Activated CD4-positive, alpha-beta T cell treated with anti-CD3 and anti-CD28 coated beads, Interleukin-10, Interleukin-2, amounts not matched to agents 100 ng/mL and 50 ng/mL, durations not matched to agents 16 hours and 8 hours (primary cell): ENCODE results near the gene RFK.
A peak's percentile ranks its signal among the peaks of the same experiment; 100 is the strongest.

Experiments used
- DNase-seq: peaks from one replicate; pipeline ENCODE4 v3.0.0-alpha.2; 2020

The RFK gene

GRCh38 chr9:76405868-76406267 is 11.6 kb upstream of the RFK start:
- no peak for DNase-seq

DNA sequence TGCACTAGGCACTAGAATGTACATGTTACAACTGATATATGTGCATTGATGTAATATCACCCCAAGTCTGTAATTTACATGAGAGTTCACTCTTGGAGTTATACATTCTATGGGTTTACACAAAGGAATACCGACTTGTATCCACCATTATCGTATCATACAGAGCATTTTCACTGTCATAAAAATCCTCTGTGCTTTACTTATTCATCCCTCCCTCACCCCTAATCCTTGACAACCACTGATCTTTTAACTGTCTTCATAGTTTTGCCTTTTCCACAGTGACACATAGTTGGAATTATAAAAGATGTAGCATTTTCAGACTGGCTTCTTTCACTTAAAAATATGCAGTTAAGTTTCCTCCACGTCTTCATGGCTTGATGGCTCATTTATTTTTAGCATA is 11.1 kb upstream of the RFK start:
- DNase-seq: no peak

GRCh38 chr9:76404401-76404800 is 10.2 kb upstream of the RFK start:
- no peak for DNase-seq

DNA sequence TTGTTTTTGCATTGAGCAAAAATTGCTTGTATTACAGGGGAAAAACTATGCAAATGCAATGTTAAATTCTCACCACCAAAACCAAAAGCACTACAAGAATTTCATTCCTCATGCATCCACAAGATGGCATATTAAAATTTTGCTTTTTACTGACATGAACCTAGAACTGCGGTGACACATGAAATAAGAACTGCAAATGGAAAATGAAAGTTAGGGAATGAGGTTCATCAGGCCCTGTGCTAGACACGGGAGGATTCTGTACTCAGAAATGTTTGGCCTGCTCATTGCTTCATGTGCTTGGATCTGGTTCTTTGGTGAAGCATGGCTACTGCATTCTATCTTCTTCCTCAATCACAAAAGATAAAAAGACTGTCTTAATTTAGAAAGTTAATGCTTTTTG is 9.1 kb upstream of the RFK start:
- peak; percentile 77 for DNase-seq

DNA sequence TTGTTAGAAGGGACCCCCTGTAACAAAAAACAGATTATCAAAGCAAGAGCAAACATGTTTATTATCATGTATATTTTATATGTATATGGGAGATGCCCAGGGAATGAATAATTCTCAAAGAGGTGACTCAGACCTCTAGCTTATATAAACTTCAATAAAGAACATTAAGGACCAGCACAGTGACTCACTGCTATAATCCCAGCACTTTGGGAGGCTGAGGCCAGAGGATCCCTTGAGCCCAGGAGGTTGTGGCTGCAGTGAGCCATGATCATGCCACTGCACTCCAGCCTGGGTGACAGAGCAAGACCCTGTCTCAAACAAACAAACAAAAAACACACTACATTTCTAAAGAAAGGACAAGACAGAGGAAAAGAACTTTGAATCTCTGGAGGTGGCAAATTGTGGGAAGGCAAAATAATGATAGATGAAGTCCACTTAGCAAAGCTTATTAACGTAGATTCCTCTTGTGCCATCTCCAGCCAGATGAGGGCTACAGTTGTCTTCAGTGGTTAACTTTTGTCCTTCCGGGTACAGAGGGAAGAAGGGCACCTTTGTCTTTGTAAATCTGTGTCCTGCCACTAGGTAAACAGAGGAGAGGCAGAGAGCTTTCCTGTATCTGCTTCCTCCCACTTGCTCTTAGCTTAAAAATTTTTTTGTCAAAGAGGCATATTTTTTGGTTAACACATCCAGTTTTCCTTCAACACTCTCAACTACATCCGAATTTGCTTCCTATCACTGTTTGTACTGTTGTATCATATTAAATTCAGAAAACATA is 7.5 kb upstream of the RFK start:
- DNase-seq: no peak

GRCh38 chr9:76401176-76401575 is 7.0 kb upstream of the RFK start:
- DNase-seq: no peak

- no peak for DNase-seq
Observed at GRCh38 chr9:76400534-76401096, 6.4 kb upstream of the RFK start.

- no peak for DNase-seq
Observed at GRCh38 chr9:76399856-76400255, 5.6 kb upstream of the RFK start.

GRCh38 chr9:76396597-76396996 is 2.4 kb upstream of the RFK start:
- no peak for DNase-seq

DNA sequence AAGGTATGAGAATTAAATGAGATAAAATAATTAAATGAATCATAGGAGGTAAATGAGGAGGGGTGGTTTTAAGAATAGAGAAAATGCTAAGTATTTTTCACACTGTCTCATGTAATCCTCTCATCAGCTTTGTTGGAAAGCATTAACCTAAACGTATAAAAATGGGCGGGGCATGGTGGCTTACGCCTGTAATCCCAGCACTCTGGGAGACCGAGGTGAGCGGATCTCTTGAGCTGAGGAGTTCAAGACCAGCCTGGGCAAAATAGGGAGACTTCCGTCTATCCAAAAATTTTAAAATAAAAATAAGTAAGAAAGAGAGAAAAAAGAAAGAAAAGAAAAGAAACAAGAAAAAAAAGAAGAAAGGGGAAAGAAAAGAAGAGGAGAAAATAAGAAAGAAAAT is 1.9 kb upstream of the RFK start:
- DNase-seq: no peak

DNA sequence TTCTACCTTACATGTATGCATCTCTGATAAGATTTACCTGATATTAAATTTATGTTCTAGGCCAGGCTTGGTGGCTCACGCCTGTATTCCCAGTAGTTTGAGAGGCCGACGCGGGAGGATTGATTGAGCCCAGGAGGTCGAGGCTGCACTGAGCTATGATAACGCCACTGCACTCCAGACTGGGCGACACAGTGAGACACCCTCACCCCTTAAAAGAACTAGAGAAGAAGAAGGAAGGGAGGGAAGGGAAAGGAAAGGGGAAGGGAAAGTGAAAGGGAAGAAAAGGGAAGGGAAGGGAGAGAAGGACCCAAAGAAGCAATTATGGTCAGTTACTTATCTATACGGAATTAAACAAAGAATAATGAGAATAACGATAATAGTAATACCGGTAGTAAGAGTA is 1.2 kb upstream of the RFK start:
- no peak for DNase-seq

GRCh38 chr9:76394960-76395252 is 680 bp upstream of the RFK start:
- peak; percentile 64 for DNase-seq

GRCh38 chr9:76390656-76391055 is 3.6 kb downstream of the RFK start:
- no peak for DNase-seq

DNA sequence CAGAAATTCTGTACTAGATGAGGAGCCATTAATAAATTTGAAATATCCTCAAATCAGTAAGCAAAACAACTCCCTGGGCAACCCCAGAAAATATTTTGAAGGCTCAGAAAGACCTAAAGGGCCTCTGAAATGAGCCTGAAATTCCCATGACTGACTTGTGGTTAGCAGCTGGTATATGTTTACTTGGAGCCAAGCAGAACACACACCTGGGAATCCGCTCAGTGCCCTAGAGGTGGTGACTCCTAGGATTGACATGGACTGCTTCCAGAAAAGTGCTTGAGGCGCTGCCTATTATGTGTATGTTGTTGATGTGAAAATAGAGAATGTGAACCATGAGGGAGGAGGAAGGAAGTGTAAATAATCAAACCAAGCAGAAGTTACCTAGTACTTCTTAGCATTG is 14.7 kb downstream of the RFK start:
- DNase-seq: no peak

GRCh38 chr9:76378367-76379073 is 15.7 kb downstream of the RFK start:
- DNase-seq: no peak

DNA sequence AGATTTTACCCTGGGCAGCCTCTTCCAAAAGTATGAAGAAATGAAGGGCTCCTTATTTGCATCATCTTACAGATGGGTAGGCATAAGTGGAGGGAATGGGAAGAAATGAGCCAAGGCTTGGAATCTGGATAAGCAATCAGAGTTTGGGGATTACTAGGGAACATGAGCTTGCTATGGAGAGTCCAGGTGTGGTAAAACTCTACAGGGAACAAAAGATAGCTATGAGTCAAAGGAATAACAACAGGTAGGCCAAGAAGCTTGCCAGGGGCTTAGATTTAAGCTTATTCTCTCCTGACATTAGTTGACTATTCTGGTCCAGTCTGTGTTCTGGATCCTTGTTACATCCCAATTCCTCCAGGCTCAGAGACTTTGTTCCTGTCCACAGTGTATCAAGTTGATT is 16.4 kb downstream of the RFK start:
- DNase-seq: no peak

GRCh38 chr9:76374783-76375559 is 19.3 kb downstream of the RFK start:
- DNase-seq: no peak

GRCh38 chr9:76373784-76374474 is 20.3 kb downstream of the RFK start:
- DNase-seq: no peak

GRCh38 chr9:76373173-76373783 is 20.9 kb downstream of the RFK start:
- DNase-seq: no peak

- DNase-seq: no peak
Observed at GRCh38 chr9:76372336-76372735, 21.9 kb downstream of the RFK start.

- DNase-seq: no peak
Observed at GRCh38 chr9:76371901-76372300, 22.3 kb downstream of the RFK start.

DNA sequence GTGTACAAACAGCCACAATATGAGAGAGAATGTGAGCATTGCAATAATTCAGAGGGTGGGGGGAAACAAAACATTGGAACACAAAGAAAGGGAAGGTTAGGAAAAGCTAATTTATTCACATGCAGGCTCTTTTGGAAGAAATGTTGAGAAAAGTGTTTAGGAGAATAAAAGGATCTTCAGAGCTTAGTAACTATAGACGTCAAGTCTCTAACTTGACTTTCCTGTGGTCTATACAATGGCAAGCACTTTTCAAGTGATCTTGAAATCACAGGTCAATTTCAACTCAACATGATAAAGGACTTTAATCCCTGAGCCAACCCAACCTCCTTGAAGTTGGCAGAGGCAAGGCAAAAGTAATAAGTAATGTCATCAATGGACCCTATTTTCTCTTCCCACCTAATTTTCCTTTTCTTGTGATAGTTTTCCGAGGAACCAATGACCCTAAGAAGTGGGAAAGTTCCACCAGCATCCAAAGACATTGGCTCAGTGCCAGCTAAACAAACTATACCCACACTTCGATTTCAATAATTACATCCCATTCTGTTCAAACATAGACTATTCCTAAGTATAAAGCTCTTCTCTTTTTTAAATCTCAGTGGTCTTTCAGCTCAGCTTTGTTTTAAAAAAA is 23.7 kb downstream of the RFK start:
- DNase-seq: no peak
